ENCODE data around the gene CFH.

- TF ChIP-seq CTCF (IDR thresholded peaks at IDR 0.05; ENCODE audit: borderline replicate concordance, extremely low read depth, low read length, poor library complexity, severe bottlenecking): no peak
- no peak for TF ChIP-seq EZH2 (IDR thresholded peaks at IDR 0.05; ENCODE audit: borderline replicate concordance, low read depth, low read length, severe bottlenecking)
Measured at GRCh38 chr1:196651637-196652215, at the start of gene CFH.
